Thymus (tissue), 11 donors: ENCODE measurements around the gene VPS13C. TPM values are rescaled to one million over a fixed set of nuclear protein-coding genes. Genes with fewer than 3 reads are reported as not detected.
A peak's percentile ranks its signal among the peaks of the same experiment; 100 is the strongest.

Source experiments
- DNase-seq, 9 donors: peaks; one replicate each; pipeline ENCODE4 v3.0.0-alpha.2; 2013; ENCODE audit warnings: low spot score in 9 of 9, low read depth in 6 of 9, missing footprints in 1 of 9
- H3K27ac ChIP-seq, 2 donors: one replicate each; pipeline ENCODE4 v1.5.1; 2013; ENCODE audit warnings: control low read depth in 1 of 2, low read depth in 1 of 2, low read length in 1 of 2, mild to moderate bottlenecking in 1 of 2, moderate library complexity in 1 of 2
- H3K27me3 ChIP-seq, 2 donors: one replicate each; pipeline ENCODE4 v1.5.1; 2013; ENCODE audit warnings: low read length in 1 of 2; ENCODE audit not compliant: control insufficient read depth in 2 of 2, insufficient read depth in 1 of 2
- H3K36me3 ChIP-seq, 2 donors: one replicate each; pipeline ENCODE4 v1.5.1; 2013; ENCODE audit warnings: low read length in 1 of 2, mild to moderate bottlenecking in 1 of 2, moderate library complexity in 1 of 2; ENCODE audit not compliant: control insufficient read depth in 2 of 2, insufficient read depth in 2 of 2
- H3K4me1 ChIP-seq, 2 donors: one replicate each; pipeline ENCODE4 v1.5.1; 2013; ENCODE audit warnings: low read length in 2 of 2; ENCODE audit not compliant: control insufficient read depth in 2 of 2, insufficient read depth in 2 of 2
- H3K4me3 ChIP-seq, 2 donors: one replicate each; pipeline ENCODE4 v1.5.1; 2013; ENCODE audit warnings: low read length in 2 of 2, control low read depth in 1 of 2, mild to moderate bottlenecking in 1 of 2
- H3K9me3 ChIP-seq, 2 donors: one replicate each; pipeline ENCODE4 v1.5.1; 2013; ENCODE audit warnings: low read length in 1 of 2, mild to moderate bottlenecking in 1 of 2; ENCODE audit not compliant: control insufficient read depth in 2 of 2, insufficient read depth in 1 of 2
- WGBS: extraction: QIAGEN DNeasy Blood & Tissue Kit; methylation state at CpG from one replicate; pipeline ENCODE4 v1.1.7; 2013; 5-methylcytosine and 5-hydroxymethylcytosine counted together
- polyA plus RNA-seq: library from polyadenylated mRNA; stranded (reverse); fragments of 200-250 nt; gene quantifications from one replicate; pipeline ENCODE4 v1.2.3, GENCODE V29; 2013
- total RNA-seq: library from RNA; stranded (reverse); fragments of 120-200 nt; gene quantifications from one replicate; pipeline ENCODE4 v1.2.4, GENCODE V29; 2013
- donor health status: healthy.

The VPS13C gene
- total and polyA plus RNA-seq, 2 donors = 38.1 to 50.9 TPM

DNA sequence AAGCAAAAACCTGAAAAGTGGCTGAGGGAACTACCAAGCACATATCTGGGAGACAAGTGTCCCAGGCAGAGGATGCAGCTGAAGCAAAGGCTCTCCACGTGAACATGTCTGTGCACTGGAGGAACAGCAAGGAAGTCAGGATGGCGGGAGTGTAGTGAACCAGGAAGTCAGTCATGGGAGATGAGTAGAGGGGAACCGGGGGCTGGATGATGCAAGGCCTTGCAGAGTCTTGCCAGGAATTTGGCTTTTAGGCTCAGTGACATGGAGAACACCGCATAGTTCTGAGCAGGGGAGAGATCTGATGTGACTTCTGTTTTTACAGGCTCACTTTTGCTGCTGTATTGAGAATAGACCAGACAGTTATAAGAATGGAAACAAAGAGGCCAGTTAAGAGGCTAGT lies 25.5 kb upstream of the VPS13C start:
- DNase-seq = no peak
- H3K27ac ChIP-seq = peak overlapping the region in 1 of 2 donors; percentile 17
- WGBS = 73% methylated on average over 4 of the region's 4 CpGs
- H3K4me1 ChIP-seq = no peaks in the 10 kb centered on the region
- no peaks in the 10 kb centered on the region for H3K36me3 ChIP-seq
- H3K9me3 ChIP-seq = no peaks in the 10 kb centered on the region
- no peaks in the 10 kb centered on the region for H3K27me3 ChIP-seq
- no peak overlapping the region for H3K4me3 ChIP-seq

DNA sequence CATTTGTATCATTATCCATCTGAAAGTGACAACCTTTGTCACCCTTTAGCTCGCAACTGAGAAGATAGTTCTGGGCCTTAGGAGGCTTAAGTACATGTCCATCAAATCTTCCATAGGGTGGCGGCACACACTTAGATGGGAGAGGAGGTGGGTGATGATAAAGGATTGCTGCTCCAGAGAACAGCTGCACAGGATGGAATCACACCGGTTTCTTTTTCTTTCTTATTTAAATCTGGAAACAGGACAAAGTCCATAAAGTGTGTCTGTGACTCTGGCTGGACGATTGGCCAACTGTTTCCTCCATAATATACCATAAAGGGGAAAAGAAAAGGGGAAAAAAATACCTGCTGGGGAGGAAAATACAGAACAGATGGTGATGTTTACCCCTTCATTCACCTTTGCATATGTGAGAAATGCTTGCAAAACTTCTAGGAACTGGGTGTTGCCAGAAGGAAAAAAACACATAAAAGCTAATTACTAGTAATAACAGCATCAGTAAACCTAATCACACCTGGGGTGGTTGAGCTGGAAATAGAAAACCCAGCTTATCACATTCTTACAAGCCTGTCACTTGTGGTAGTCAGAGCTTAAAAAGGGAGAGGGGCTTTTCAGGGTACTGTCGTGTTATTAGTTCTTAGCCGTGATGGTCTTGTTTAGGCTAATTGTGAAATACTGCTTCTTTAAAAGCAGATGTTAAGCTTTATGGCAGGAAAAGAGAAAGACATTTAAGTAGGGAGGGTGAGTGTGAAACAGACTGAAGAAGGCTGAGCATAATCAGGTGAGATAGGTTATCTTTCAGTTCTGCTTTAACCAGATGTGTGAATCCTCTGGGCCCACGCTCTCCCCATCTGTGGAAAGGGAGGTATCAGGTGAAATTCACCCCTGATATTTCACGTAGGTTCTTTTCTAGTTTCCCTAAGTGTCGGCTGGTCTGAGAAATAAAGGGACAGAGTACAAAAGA lies 23.2 kb upstream of the VPS13C start:
- H3K27ac ChIP-seq = no peak overlapping the region
- 93% methylated on average over 9 of the region's 9 CpGs for WGBS
- no peaks in the 10 kb centered on the region for H3K27me3 ChIP-seq

DNA sequence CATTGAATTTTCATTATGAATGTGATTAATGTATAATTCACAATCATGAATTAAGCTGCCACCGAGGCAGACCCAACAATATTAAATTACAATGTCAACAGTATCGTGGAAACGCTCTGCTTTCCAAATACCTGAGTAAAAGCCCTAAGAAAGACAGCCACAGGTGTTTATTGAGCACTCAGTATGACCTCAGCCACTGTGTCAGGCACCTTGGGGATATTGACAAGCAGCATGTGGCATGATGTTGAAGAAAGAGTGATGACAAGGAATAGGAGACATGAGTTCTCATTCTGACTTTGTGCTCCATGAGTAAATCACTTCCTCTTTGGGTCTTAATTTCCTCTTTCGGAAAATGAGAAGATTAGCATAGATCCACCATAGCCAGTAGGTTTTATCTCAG lies 19.3 kb upstream of the VPS13C start:
- no peaks in the 10 kb centered on the region for H3K27me3 ChIP-seq
- H3K4me3 ChIP-seq = no peak overlapping the region
- no peak for DNase-seq
- 89% methylated on average over 4 of the region's 4 CpGs for WGBS
- H3K36me3 ChIP-seq = no peaks in the 10 kb centered on the region
- H3K4me1 ChIP-seq = no peaks in the 10 kb centered on the region
- no peaks in the 10 kb centered on the region for H3K9me3 ChIP-seq
- H3K27ac ChIP-seq = no peak overlapping the region

More for the DNA sequence above, 23.2 kb upstream of the VPS13C start:
- H3K9me3 ChIP-seq = no peaks in the 10 kb centered on the region
- H3K36me3 ChIP-seq = no peaks in the 10 kb centered on the region
- H3K4me1 ChIP-seq = no peaks in the 10 kb centered on the region
- DNase-seq = no peak
- no peak overlapping the region for H3K4me3 ChIP-seq

DNA sequence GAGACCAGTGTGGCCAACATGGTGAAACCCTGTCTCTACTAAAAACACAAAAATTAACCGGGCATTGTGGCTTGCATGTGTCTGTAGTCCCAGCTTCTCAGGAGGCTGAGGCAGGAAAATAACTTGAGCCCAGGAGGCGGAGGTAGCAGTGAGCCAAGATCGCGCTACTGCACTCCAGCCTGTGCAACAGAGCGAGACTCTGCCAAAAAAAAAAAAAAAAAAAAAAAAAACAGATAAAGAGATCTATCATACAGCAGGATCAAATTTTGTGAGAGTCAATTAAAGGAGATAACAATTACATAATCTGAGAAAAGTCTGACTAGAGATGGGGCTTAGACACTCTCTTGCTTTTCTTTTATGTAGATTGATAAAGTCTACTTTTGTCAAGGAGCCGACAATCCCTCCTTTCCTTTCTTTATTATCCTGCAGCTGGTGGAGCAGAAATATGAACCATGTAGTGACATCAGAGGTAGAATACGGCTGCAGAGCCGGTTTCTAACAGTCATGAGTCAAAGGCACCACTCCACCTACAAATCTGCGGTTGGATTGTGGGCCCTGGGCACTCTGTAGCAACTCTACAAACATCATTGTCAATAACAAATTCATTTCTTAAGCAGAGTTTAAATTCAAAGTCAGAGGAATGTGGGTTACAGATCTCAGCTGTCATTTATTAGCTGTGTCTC lies 15.5 kb upstream of the VPS13C start:
- Histone ChIP-seq H3K4me3 (no peak overlapping the region), H3K36me3 (no peaks in the 10 kb centered on the region), H3K27ac (no peak overlapping the region), H3K9me3 (no peaks in the 10 kb centered on the region), H3K27me3 (no peaks in the 10 kb centered on the region), H3K4me1 (no peaks in the 10 kb centered on the region)
- no peak for DNase-seq
- 93% methylated on average over 9 of the region's 9 CpGs for WGBS

DNA sequence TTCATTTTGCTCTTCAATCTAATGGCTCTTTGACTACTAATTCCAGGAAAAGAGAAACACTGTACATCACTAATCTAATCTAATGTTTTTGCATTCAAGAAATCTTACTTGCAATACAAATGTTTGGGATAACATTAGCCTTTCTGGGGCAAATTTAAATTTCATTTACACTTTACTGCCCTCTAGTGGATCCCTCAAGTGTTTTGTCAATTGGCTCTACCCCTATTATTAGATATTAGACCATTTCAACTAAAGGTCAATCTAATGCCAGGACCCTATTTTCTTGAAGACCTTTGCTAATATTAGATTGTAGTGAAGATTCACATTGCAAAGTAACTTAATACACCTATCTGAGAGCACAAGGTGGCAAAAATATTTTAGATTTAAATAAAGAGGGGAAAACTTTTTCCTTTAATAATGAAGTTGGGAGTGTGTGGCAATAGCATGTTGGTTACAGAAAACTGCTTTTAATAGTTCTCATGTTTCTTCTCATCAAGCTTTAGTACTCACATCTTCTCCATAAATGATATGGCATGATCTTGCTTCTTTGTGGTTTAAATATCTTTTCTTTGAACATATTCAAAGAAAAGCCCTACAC lies 11.6 kb upstream of the VPS13C start:
- H3K9me3 ChIP-seq = no peaks in the 10 kb centered on the region
- H3K4me3 ChIP-seq = no peak overlapping the region
- no peaks in the 10 kb centered on the region for H3K36me3 ChIP-seq
- H3K27ac ChIP-seq = no peak overlapping the region
- H3K27me3 ChIP-seq = peaks cover 30 to 31% of the 10 kb centered on the region in 2 donors
- H3K4me1 ChIP-seq = peaks cover 5% of the 10 kb centered on the region in 2 donors
- DNase-seq = peak in 2 of 9 donors; percentile 24 to 47

DNA sequence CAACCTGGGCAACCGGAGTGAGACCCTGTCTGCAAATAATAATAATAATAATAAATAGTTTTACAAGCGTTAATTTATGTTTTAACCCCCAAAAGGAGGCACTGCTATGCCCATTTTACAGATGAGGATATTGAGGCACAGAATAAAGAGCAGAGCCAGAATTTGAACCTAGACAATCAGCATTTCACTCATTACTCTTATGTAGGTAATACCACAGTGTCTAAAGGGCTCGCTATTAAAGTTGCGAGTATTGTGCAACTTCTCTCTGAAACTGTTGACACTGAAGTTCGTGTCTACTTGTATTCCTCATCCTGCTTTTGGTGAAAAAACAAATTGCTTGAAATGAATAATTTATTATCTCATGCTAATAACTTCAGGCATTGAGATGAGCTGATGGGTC lies 9.3 kb upstream of the VPS13C start:
- no peak for DNase-seq
- Histone ChIP-seq H3K27ac (no peak overlapping the region), H3K4me1 (peaks cover 5% of the 10 kb centered on the region in 2 donors), H3K36me3 (no peaks in the 10 kb centered on the region), H3K4me3 (no peak overlapping the region), H3K27me3 (peaks cover 44 to 53% of the 10 kb centered on the region in 2 donors), H3K9me3 (no peaks in the 10 kb centered on the region)
- 89% methylated on average over 5 of the region's 5 CpGs for whole genome bisulfite sequencing

DNA sequence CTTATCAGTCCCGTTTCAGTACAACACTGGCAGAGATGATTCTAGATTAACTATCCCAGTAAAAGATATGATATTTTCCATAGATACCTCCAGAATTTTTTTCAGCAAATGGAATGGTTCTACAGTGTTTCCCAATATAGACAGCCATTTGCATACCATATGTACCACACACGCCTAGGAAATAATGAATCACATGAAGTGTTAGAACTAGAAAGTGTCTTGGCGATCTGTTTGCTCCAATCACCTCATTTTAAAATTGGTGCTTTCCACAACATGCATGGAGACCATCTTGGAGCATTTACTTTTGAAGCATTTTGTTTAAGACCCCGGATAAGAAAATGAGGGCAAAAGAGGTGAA lies 8.5 kb upstream of the VPS13C start:
- H3K4me3 ChIP-seq = peak overlapping the region in 1 of 2 donors; percentile 49
- no peaks in the 10 kb centered on the region for H3K9me3 ChIP-seq
- WGBS = 49% methylated on average over 4 of the region's 4 CpGs
- DNase-seq = no peak
- peaks cover 5% of the 10 kb centered on the region in 2 donors for H3K4me1 ChIP-seq
- peaks cover 50 to 59% of the 10 kb centered on the region in 2 donors for H3K27me3 ChIP-seq
- no peaks in the 10 kb centered on the region for H3K36me3 ChIP-seq
- no peak overlapping the region for H3K27ac ChIP-seq

DNA sequence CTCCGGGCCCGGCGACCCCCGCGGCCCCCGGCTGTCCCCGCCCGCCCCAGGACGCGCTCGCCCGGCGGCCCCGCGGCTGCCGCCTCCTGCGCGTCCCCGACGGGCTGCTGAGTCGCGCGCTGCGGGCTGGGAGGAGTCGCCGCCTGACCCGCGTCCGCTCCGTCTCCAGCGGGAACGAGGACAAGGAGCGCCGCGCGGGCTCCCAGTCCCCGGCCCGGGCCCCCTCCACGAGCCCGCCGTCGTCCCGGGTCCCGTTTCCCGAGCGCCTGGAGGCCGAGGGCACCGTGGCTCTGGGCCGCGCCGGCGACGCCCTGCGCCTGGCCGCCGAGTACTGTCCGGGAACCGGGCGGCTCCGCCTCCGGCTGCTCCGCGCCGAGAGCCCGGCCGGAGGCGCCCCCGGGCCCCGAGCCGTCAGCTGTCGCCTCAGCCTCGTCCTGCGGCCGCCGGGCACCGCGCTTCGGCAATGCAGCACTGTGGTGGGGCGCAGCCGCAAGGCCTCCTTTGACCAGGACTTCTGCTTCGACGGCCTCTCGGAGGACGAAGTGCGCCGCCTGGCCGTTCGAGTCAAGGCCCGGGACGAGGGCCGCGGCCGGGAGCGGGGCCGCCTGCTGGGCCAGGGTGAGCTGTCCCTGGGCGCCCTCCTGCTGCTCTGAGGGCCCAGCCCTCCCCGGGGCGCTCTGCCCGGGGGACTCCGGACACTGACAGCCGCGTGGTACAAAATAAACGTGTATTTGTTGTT lies 8.0 kb upstream of the VPS13C start:
- no peaks in the 10 kb centered on the region for H3K9me3 ChIP-seq
- peak overlapping the region in 1 of 2 donors; percentile 49 for H3K4me3 ChIP-seq
- H3K4me1 ChIP-seq = peaks cover 5% of the 10 kb centered on the region in 2 donors

More for the DNA sequence above, 8.0 kb upstream of the VPS13C start:
- WGBS = 1% methylated on average over 103 of the region's 103 CpGs
- Histone ChIP-seq H3K27ac (peak overlapping the region in 1 of 2 donors; percentile 18), H3K36me3 (no peaks in the 10 kb centered on the region), H3K27me3 (peaks cover 55 to 65% of the 10 kb centered on the region in 2 donors)
- DNase-seq = no peak
